ENCODE results near the gene FKBP1A.

FKBP1A gene

GRCh38 chr20:1392693-1393506, at the start of gene FKBP1A:
FKBP1A (minus strand) TSS chr20:1393054; CDS start chr20:1392998, 56 bp downstream.
- DNase-seq: peak; percentile 86

GRCh38 chr20:1442304-1442703, 49.5 kb upstream of the FKBP1A start:
- no peak for DNase-seq

GRCh38 chr20:1441133-1441532, 48.3 kb upstream of the FKBP1A start:
- no peak for DNase-seq

GRCh38 chr20:1440024-1440423, 47.2 kb upstream of the FKBP1A start:
- DNase-seq: peak; percentile 11

GRCh38 chr20:1438361-1438760, 45.5 kb upstream of the FKBP1A start:
- no peak for DNase-seq

- peak; percentile 74 for DNase-seq
Measured at GRCh38 chr20:1437235-1437904, 44.5 kb upstream of the FKBP1A start.

- no peak for DNase-seq
Measured at GRCh38 chr20:1436263-1436662, 43.4 kb upstream of the FKBP1A start.

GRCh38 chr20:1435337-1435699, 42.5 kb upstream of the FKBP1A start:
- no peak for DNase-seq

- DNase-seq: no peak
Measured at GRCh38 chr20:1434571-1435336, 41.9 kb upstream of the FKBP1A start.

GRCh38 chr20:1431158-1431557, 38.3 kb upstream of the FKBP1A start:
- DNase-seq: no peak

GRCh38 chr20:1430004-1430451, 37.2 kb upstream of the FKBP1A start:
- no peak for DNase-seq

GRCh38 chr20:1429143-1429728, 36.4 kb upstream of the FKBP1A start:
- DNase-seq: no peak

- no peak for DNase-seq
Measured at GRCh38 chr20:1427457-1428054, 34.7 kb upstream of the FKBP1A start.

GRCh38 chr20:1426231-1426849, 33.5 kb upstream of the FKBP1A start:
- DNase-seq: no peak

GRCh38 chr20:1424336-1424735, 31.5 kb upstream of the FKBP1A start:
- DNase-seq: no peak

GRCh38 chr20:1423625-1424106, 30.8 kb upstream of the FKBP1A start:
- no peak for DNase-seq

GRCh38 chr20:1423206-1423605, 30.4 kb upstream of the FKBP1A start:
- no peak for DNase-seq

GRCh38 chr20:1422753-1423152, 29.9 kb upstream of the FKBP1A start:
- DNase-seq: no peak

- DNase-seq: no peak
Measured at GRCh38 chr20:1420066-1420465, 27.2 kb upstream of the FKBP1A start.

- no peak for DNase-seq
Measured at GRCh38 chr20:1418350-1418749, 25.5 kb upstream of the FKBP1A start.

- no peak for DNase-seq
Measured at GRCh38 chr20:1417790-1418189, 24.9 kb upstream of the FKBP1A start.

- no peak for DNase-seq
Measured at GRCh38 chr20:1417273-1417672, 24.4 kb upstream of the FKBP1A start.
